ENCODE results near the gene RAB10.
"Not testable (repeated sequence)": the region's sequence is repeated elsewhere in the genome, so short reads cannot be mapped to it uniquely, and the experiment has no call there.

RAB10 gene

DNA sequence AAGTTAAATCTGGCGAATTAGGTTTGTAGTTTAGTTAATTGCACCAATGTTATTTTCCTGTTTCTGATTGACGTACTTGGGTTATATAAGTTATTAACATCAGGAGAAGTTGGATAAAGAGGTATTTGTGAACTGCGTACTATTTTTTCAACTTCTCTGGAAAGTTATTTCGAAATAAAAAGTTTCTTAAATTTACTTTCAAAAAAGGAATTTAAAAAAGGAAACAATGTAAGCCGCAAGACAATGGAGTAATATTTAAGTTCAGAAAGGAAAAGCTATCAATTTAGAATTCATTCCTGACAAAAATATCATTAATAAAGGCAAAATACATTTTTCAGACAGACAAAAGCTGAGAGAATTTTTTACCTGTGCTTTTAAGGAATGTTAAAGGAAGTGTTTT is 47.7 kb downstream of the RAB10 start:
- no peak overlapping the region for H2AFZ ChIP-seq (ENCODE audit: low read depth, low read length)
- no peak for TF ChIP-seq EZH2phosphoT487 (IDR thresholded peaks at IDR 0.05; ENCODE audit: low read depth)
- TF ChIP-seq, protein P1, sequence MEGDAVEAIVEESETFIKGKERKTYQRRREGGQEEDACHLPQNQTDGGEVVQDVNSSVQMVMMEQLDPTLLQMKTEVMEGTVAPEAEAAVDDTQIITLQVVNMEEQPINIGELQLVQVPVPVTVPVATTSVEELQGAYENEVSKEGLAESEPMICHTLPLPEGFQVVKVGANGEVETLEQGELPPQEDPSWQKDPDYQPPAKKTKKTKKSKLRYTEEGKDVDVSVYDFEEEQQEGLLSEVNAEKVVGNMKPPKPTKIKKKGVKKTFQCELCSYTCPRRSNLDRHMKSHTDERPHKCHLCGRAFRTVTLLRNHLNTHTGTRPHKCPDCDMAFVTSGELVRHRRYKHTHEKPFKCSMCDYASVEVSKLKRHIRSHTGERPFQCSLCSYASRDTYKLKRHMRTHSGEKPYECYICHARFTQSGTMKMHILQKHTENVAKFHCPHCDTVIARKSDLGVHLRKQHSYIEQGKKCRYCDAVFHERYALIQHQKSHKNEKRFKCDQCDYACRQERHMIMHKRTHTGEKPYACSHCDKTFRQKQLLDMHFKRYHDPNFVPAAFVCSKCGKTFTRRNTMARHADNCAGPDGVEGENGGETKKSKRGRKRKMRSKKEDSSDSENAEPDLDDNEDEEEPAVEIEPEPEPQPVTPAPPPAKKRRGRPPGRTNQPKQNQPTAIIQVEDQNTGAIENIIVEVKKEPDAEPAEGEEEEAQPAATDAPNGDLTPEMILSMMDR (IDR thresholded peaks at IDR 0.05; ENCODE audit: low read depth, low read length): no peak
- H3K9ac ChIP-seq (ENCODE audit: low read length): no peak overlapping the region
- H3K27me3 ChIP-seq (ENCODE audit: low read depth, low read length): no peaks in the 10 kb centered on the region
- no peak overlapping the region for H3K27ac ChIP-seq (ENCODE audit: low read length)
- 0 out of 2 replicates have a peak, but pooled peaks cover 7% of the 10 kb centered on the region for H3K9me3 ChIP-seq (ENCODE audit: insufficient read depth, low read length)
- H3K36me3 ChIP-seq (replicated peaks; ENCODE audit: low read depth, low read length): peaks cover 20% of the 10 kb centered on the region
- H3K4me1 ChIP-seq (ENCODE audit: low read length): peaks cover 5% of the 10 kb centered on the region
- H3K4me2 ChIP-seq (ENCODE audit: low read length): no peak overlapping the region
- H3K79me2 ChIP-seq (ENCODE audit: low read length): peaks cover 67% of the 10 kb centered on the region
- no peak overlapping the region for H3K4me3 ChIP-seq (ENCODE audit: low read length)
- peaks cover 17% of the 10 kb centered on the region; the same call in 1 of the 2 replicates for H4K20me1 ChIP-seq (ENCODE audit: insufficient read depth, low read length)

DNA sequence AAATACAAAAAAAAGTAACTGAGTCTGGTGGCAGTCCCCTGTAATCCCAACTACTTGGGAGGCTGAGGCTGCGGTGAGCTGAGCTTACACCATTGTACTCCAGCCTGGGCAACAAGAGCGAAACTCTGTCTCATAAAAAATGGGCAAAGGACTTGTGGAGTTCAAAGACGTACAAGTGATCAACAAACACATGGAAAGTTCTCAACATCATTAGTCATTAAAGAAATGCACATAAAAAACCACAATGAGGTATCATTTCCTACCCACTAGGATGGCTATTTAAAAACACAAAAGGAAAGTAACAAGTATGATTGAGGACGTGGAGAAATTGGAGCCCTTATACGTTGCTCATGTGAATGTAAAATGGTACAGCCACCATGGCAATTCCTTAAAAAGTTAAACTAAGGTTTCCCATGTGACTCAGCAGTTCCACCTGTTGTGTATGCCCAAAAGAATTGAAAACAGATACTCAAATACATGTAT is 52.3 kb downstream of the RAB10 start:
- Histone ChIP-seq H3K4me1 (ENCODE audit: low read length) (peaks cover 5% of the 10 kb centered on the region), H3K4me3 (ENCODE audit: low read length) (no peak overlapping the region), H3K4me2 (ENCODE audit: low read length) (no peak overlapping the region), H3K9me3 (ENCODE audit: insufficient read depth, low read length) (0 out of 2 replicates have a peak, but pooled peaks cover 2% of the 10 kb centered on the region), H3K9ac (ENCODE audit: low read length) (no peak overlapping the region), H3K79me2 (ENCODE audit: low read length) (peaks cover 61% of the 10 kb centered on the region), H3K36me3 (replicated peaks; ENCODE audit: low read depth, low read length) (peaks cover 8% of the 10 kb centered on the region), H2AFZ (ENCODE audit: low read depth, low read length) (no peak overlapping the region), H4K20me1 (ENCODE audit: insufficient read depth, low read length) (peaks cover 37% of the 10 kb centered on the region), H3K27me3 (ENCODE audit: low read depth, low read length) (no peaks in the 10 kb centered on the region), H3K27ac (ENCODE audit: low read length) (no peak overlapping the region)
- TF ChIP-seq EZH2phosphoT487 (IDR thresholded peaks at IDR 0.05; ENCODE audit: low read depth): no peak
- TF ChIP-seq, protein P1 (IDR thresholded peaks at IDR 0.05; ENCODE audit: low read depth, low read length): no peak

DNA sequence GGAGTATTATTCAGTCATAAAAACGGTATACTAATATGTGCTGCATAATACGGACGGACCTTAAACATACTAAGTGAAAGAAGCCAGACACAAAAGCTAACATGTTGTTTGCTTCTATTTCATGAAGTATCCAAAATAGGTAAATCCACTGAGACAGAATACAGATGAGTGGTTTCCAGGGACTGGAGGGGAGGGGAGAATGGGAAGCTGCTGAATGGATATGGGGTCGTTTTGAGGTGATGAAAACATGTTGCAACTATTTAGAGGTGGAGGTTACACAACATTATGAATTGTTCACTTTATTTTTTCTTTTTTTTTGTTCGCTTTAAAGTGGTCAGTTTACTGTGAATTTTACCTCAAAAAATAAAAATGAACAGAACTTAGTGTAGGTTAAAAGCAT is 52.9 kb downstream of the RAB10 start:
- TF ChIP-seq, protein P1 (IDR thresholded peaks at IDR 0.05; ENCODE audit: low read depth, low read length): no peak
- TF ChIP-seq EZH2phosphoT487 (IDR thresholded peaks at IDR 0.05; ENCODE audit: low read depth): no peak
- H3K9ac ChIP-seq (ENCODE audit: low read length): no peak overlapping the region
- peaks cover 5% of the 10 kb centered on the region for H3K4me1 ChIP-seq (ENCODE audit: low read length)
- no peaks in the 10 kb centered on the region for H3K27me3 ChIP-seq (ENCODE audit: low read depth, low read length)
- H2AFZ ChIP-seq (ENCODE audit: low read depth, low read length): no peak overlapping the region
- H3K79me2 ChIP-seq (ENCODE audit: low read length): peaks cover 65% of the 10 kb centered on the region
- no peaks in the 10 kb centered on the region for H3K9me3 ChIP-seq (ENCODE audit: insufficient read depth, low read length)
- no peak overlapping the region for H3K4me3 ChIP-seq (ENCODE audit: low read length)
- H3K27ac ChIP-seq (ENCODE audit: low read length): no peak overlapping the region
- H4K20me1 ChIP-seq (ENCODE audit: insufficient read depth, low read length): peaks cover 43% of the 10 kb centered on the region
- H3K36me3 ChIP-seq (replicated peaks; ENCODE audit: low read depth, low read length): peaks cover 7% of the 10 kb centered on the region
- no peak overlapping the region for H3K4me2 ChIP-seq (ENCODE audit: low read length)

DNA sequence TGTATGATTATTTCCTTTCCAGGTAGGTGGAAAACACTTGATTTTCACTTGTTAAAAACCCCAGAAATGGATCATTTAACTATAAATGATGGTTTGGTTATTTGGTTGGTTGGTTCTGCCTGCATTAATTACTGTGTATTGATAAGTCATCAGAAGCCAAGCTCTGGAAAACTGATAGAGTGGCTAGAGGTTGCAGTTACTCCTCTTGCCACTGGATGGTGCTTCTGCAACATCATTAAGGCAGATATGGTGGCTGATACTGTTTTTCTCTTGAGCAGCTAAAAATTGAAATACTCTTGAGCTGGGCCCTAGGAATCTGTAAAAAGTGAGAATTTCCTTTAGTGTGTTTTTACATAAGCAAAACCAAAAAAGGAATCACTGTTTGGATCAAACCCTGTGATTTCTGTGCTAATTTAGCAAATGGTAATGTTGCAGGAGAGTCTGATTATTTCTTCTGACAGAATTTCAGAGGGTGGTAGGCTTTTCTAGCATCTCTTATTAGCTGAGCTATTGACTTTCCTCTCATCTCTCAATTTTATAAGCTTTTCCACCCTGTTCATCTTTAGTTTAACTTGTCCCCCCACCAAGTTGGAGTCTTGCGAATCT is 54.3 kb downstream of the RAB10 start:
- Histone ChIP-seq H3K4me1 (ENCODE audit: low read length) (peaks cover 5% of the 10 kb centered on the region), H3K9ac (ENCODE audit: low read length) (no peak overlapping the region), H3K27ac (ENCODE audit: low read length) (no peak overlapping the region), H3K4me3 (ENCODE audit: low read length) (no peak overlapping the region), H4K20me1 (ENCODE audit: insufficient read depth, low read length) (peaks cover 43% of the 10 kb centered on the region), H2AFZ (ENCODE audit: low read depth, low read length) (no peak overlapping the region), H3K36me3 (replicated peaks; ENCODE audit: low read depth, low read length) (no peaks in the 10 kb centered on the region), H3K9me3 (ENCODE audit: insufficient read depth, low read length) (no peaks in the 10 kb centered on the region), H3K79me2 (ENCODE audit: low read length) (peaks cover 70% of the 10 kb centered on the region), H3K4me2 (ENCODE audit: low read length) (no peak overlapping the region), H3K27me3 (ENCODE audit: low read depth, low read length) (no peaks in the 10 kb centered on the region)
- TF ChIP-seq, protein P1 (IDR thresholded peaks at IDR 0.05; ENCODE audit: low read depth, low read length): peak; percentile 71
- TF ChIP-seq EZH2phosphoT487 (IDR thresholded peaks at IDR 0.05; ENCODE audit: low read depth): no peak

DNA sequence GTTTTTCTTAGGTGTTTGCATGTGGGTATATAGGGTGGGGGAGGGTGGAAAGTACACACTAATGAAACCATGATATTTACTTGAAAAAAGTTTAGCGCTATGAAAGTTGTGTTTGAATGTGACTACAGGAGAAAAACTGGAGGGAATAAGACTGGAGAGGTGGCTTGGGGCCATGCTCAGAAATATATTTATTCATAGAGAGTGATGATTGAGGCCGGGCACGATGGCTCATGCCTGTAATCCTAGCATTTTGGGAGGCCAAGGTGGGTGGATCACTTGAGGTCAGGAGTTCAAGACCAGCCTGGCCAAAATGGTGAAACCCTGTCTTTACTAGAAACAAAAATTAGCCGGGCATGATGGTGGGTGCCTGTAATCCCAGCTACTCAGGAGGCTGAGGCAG is 55.0 kb downstream of the RAB10 start:
- H3K4me3 ChIP-seq (ENCODE audit: low read length); H3K27me3 ChIP-seq (ENCODE audit: low read depth, low read length); H2AFZ ChIP-seq (ENCODE audit: low read depth, low read length); H3K9me3 ChIP-seq (ENCODE audit: insufficient read depth, low read length); H3K27ac ChIP-seq (ENCODE audit: low read length); H3K36me3 ChIP-seq (replicated peaks; ENCODE audit: low read depth, low read length); H3K9ac ChIP-seq (ENCODE audit: low read length); H3K4me1 ChIP-seq (ENCODE audit: low read length); H3K4me2 ChIP-seq (ENCODE audit: low read length): not testable (repeated sequence)
- Histone ChIP-seq H4K20me1 (ENCODE audit: insufficient read depth, low read length) (peaks cover 43% of the 10 kb centered on the region), H3K79me2 (ENCODE audit: low read length) (peaks cover 75% of the 10 kb centered on the region)
